Effector memory CD8-positive, alpha-beta T cell (primary cell): ENCODE data around the gene SMIM15.
A peak's percentile ranks its signal among the peaks of the same experiment; 100 is the strongest.
"Not testable (repeated sequence)": the region's sequence is repeated elsewhere in the genome, so short reads cannot be mapped to it uniquely, and the experiment has no call there.

Experiments used
- ATAC-seq: fragments of 150-1000 bp; cut with Tn5 transposase; replicated peaks from 2 replicates; pipeline ENCODE4 v1.10.0; 2021; ENCODE audit warnings: mild to moderate bottlenecking, moderate library complexity
- DNase-seq, 3 experiments: peaks; one replicate each; pipeline ENCODE4 v3.0.0; 2021
- H3K27ac Mint-ChIP-seq, 2 donors: one replicate each; pipeline ENCODE4 v1.8.0; 2022; ENCODE audit warnings: mild to moderate bottlenecking in 2 of 2, mixed read lengths in 2 of 2, moderate library complexity in 2 of 2
- H3K27me3 Mint-ChIP-seq, 2 donors: one replicate each; pipeline ENCODE4 v1.8.0; 2022; ENCODE audit warnings: mixed read lengths in 2 of 2
- H3K36me3 Mint-ChIP-seq: one replicate; pipeline ENCODE4 v1.8.0; 2022; ENCODE audit warnings: mild to moderate bottlenecking, moderate library complexity, mixed read lengths; ENCODE audit not compliant: insufficient read depth
- H3K4me1 Mint-ChIP-seq, 2 donors: one replicate each; pipeline ENCODE4 v1.8.0; 2022; ENCODE audit warnings: low read depth in 2 of 2, mixed read lengths in 2 of 2
- H3K4me3 Mint-ChIP-seq, 2 donors: one replicate each; pipeline ENCODE4 v1.8.0; 2022; ENCODE audit warnings: mild to moderate bottlenecking in 2 of 2, mixed read lengths in 2 of 2, moderate library complexity in 2 of 2
- H3K9me3 Mint-ChIP-seq, 2 donors: one replicate each; pipeline ENCODE4 v1.8.0; 2022; ENCODE audit warnings: mixed read lengths in 2 of 2
- total RNA-seq, 9 experiments: gene quantifications; one replicate each; lab custom pipeline; 2026; lab: John Stamatoyannopoulos, UW

SMIM15 gene
- 8.1 to 80.1 (median 42.7) reads per million in 9 experiments for total RNA-seq

DNA sequence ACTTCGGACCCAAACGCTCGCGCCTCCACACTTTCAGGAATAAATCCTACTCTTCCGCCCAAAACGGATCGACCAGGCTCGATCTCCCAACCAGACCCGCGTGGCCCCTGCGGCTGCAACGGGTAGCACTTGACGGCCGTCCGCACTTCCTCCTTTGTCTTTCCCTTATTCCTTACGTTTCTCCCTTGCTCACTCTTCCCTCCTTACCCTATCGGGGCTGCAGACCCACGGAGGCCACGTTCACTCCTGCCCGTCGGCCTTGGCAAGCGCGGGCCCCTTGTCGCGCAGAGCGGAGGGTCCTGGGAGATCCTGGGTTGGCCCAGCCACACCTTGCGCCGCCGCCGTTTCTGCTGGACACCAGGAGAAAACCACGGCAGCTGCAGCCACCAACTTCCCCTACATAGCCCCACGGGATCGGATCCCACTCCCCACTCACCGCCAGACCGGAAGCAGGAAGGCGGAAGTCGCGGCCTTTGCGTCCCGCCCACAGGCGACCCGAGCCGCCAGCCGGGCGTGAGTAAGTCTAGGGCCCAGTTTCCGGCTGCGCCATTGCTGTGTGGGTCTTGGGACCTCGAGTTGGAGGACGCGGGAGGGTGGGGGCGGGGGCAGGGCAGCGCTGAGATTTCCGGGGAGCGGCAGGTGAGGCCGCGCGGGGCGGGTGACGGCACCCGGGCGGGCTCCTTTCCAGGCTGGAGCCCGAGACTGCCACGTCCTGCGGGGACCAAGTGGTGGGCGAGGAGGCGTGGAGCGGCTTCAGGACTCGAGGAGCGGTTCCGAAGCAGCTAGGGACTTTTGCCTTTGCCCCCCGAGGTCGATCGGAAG, at the start of gene SMIM15:
TSS of gene SMIM15 (minus strand) at position 459 of the 822 bp plus-strand sequence. CDS start 2,297 bp downstream, outside the sequence.
- Mint-ChIP-seq H3K27ac (peak within 1 kb of the TSS; percentile 98), H3K9me3 (no peaks in the 10 kb centered on the region), H3K4me3 (peak within 1 kb of the TSS; percentile 93 to 96), H3K27me3 (no peaks in the 10 kb centered on the region), H3K4me1 (peaks cover 14 to 25% of the 10 kb centered on the region in 2 donors), H3K36me3 (peaks cover 32% of the 10 kb centered on the region)
- ATAC-seq (peak; percentile 91), DNase-seq (peak; percentile 59 to 69 (median 61))

DNA sequence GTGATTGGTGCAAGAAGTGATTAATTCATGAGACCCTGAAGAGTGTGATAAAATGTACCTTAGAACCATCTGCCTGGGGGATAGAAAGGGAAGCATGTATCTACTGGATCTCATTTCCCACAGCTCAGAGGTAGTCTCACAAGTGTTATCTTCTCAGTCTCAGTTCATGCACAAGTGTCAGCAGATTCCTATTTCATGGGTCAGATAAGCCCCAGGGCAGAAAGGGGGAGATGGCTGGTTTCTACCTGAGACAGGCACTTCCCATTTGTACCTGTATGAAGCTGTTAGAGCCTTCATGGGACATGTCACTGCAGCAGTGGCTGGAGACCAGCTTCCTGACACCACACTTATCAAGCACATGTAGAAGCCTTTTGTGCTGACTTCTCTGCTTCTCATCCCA, 45.6 kb upstream of the SMIM15 start:
- DNase-seq (no peak), ATAC-seq (no peak)
- Mint-ChIP-seq H3K9me3 (no peaks in the 10 kb centered on the region), H3K4me3 (no peak overlapping the region), H3K36me3 (peaks cover 2% of the 10 kb centered on the region), H3K27ac (no peak overlapping the region), H3K27me3 (peaks cover 43 to 46% of the 10 kb centered on the region in 2 donors), H3K4me1 (no peaks in the 10 kb centered on the region)

DNA sequence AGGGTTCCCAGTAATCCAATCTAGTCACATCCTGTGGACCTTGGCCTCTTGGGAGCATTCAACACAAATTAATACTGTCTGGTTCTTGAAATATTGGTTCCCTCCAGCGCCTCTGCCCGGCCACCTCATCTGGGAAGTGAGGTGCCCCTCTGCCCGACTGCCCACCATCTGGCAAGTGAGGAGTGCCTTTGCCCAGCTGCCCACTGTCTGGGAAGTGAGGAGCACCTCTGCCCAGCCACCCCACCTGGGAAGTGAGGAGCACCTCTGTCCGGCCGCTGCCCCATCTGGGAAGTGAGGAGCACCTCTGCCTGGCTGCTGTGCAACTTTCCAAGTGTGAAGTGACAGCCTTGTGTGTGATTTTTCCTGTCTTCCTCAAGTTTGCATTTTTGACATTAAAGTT, 42.7 kb upstream of the SMIM15 start:
- no peak for ATAC-seq
- Mint-ChIP-seq H3K36me3 (peaks cover 3% of the 10 kb centered on the region), H3K4me1 (no peaks in the 10 kb centered on the region), H3K4me3 (no peak overlapping the region), H3K27ac (no peak overlapping the region), H3K9me3 (peaks cover 0 to 2% of the 10 kb centered on the region in 2 donors), H3K27me3 (peaks cover 42 to 43% of the 10 kb centered on the region in 2 donors)
- DNase-seq = no peak

DNA sequence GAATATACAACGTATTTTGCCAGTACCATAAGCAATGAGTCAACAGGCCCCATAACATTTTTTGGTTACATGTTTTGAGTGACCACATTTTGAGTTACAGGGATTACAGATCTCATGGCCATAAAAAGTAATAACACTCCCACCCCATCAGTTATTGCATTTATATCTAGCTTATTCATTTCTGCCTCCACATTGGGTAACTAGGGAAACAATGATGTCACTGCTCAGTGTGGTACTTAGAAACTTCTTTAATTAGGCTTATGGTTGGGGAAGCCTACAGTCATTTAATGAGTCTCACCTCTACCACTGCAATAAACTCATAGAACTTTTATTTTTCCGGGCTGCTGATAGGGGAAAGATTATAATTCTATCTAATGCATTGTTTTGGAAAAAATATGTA, 39.9 kb upstream of the SMIM15 start:
- Mint-ChIP-seq H3K9me3 (peaks cover 5 to 25% of the 10 kb centered on the region in 2 donors), H3K27ac (no peak overlapping the region), H3K4me1 (no peaks in the 10 kb centered on the region), H3K4me3 (no peak overlapping the region), H3K27me3 (peaks cover 54 to 66% of the 10 kb centered on the region in 2 donors), H3K36me3 (peaks cover 3% of the 10 kb centered on the region)
- ATAC-seq = no peak
- no peak for DNase-seq

- Mint-ChIP-seq H3K4me1 (no peaks in the 10 kb centered on the region), H3K9me3 (peaks cover 5 to 25% of the 10 kb centered on the region in 2 donors), H3K4me3 (no peak overlapping the region), H3K36me3 (peaks cover 3% of the 10 kb centered on the region), H3K27me3 (peaks cover 44 to 60% of the 10 kb centered on the region in 2 donors), H3K27ac (no peak overlapping the region)
- DNase-seq (no peak), ATAC-seq (no peak)
Observed at GRCh38 chr5:61200582-61201155, 38.4 kb upstream of the SMIM15 start.

DNA sequence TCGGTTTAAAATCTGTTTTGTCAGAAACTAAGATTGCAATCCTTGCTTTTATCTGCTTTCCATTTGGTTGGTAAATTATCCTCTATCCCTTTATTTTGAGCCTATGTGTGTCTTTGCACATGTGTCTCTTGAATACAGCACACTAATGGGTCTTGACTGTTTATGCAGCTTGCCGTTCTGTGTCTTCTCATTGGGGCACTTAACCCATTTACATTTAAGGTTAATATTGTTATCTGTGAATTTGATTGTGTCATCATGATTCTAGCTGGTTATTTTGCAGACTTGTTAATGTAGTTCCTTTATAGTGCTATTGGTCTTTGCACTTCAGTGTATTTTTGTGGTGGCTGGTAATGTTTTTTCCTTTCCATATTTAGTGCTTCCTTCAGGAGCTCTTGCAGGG, 36.3 kb upstream of the SMIM15 start:
- no peak overlapping the region for H3K4me3 Mint-ChIP-seq
- no peak for ATAC-seq

GRCh38 chr5:61187826-61188225, 25.6 kb upstream of the SMIM15 start:
- DNase-seq, H3K9me3 Mint-ChIP-seq, H3K27ac Mint-ChIP-seq, H3K4me1 Mint-ChIP-seq, H3K36me3 Mint-ChIP-seq, ATAC-seq, H3K4me3 Mint-ChIP-seq: not testable (repeated sequence)
- peaks cover 29 to 36% of the 10 kb centered on the region in 2 donors for H3K27me3 Mint-ChIP-seq

More for the DNA sequence above, 36.3 kb upstream of the SMIM15 start:
- Mint-ChIP-seq H3K36me3 (peaks cover 3% of the 10 kb centered on the region), H3K9me3 (peaks cover 5 to 25% of the 10 kb centered on the region in 2 donors), H3K27me3 (peaks cover 43 to 55% of the 10 kb centered on the region in 2 donors), H3K4me1 (no peaks in the 10 kb centered on the region), H3K27ac (no peak overlapping the region)
- DNase-seq = no peak

DNA sequence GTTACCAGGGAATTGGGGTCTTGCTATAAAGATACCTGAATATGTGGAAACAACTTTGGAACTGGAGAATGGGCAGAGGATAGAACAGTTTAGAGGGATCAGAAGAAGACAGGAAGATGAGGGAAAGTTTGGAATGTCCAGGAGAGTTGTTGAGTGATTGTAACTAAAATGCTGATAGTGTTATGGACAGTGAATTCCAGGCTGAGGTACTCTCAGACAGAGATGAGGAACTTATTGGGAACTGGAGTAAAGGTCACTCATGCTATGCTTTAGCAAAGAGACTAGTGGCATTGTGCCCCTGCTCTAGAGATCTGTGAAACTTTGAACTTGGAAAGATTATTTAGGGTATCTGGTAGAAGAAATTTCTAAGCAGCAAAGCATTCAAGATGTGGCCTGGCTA, 25.1 kb upstream of the SMIM15 start:
- peaks cover 29 to 36% of the 10 kb centered on the region in 2 donors for H3K27me3 Mint-ChIP-seq
- not testable (repeated sequence) for ATAC-seq, H3K9me3 Mint-ChIP-seq, H3K4me1 Mint-ChIP-seq, DNase-seq, H3K36me3 Mint-ChIP-seq, H3K27ac Mint-ChIP-seq, H3K4me3 Mint-ChIP-seq

DNA sequence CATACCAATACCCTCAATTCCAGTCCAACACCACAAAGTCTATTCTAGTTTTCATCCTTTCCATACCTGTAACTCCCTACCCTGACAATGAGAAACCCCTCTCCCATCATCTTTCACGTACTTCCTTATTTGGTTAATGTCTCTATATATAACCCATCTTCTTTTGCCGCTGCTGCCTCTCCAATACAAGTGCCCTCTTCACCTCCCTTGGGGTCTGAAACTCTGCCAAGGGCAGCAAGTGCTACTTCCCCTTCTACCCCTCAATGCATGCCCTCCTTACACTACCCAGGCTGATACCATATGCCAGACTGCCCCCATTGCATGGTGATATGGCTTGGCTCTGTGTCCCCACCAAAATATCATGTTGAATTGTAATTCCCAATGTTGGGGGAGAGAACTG, 24.4 kb upstream of the SMIM15 start:
- Mint-ChIP-seq H3K27ac (no peak overlapping the region), H3K9me3 (peaks cover 0 to 3% of the 10 kb centered on the region in 2 donors), H3K4me1 (no peaks in the 10 kb centered on the region), H3K27me3 (peaks cover 24 to 36% of the 10 kb centered on the region in 2 donors), H3K36me3 (no peaks in the 10 kb centered on the region), H3K4me3 (no peak overlapping the region)
- DNase-seq (no peak), ATAC-seq (no peak)

DNA sequence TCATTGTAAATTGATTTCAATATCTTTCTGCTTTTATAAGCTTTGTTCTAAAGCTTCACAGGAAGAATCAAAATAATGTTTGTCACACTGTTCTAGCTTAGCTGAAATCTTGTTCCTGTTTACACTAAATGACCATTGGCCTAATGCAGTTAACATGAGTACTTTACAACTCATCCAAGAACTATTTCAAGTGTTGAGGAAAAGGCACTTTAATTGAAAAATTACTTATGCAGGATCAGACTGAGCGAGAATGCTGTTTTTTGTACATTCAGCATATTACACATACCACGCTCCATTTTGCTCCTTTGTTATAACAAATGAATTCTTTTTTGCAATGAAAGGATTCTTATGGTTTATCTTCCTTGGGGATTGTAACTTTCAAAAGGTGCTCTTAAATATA, 22.4 kb upstream of the SMIM15 start:
- H3K27ac Mint-ChIP-seq = no peak overlapping the region
- DNase-seq = no peak
- no peaks in the 10 kb centered on the region for H3K4me1 Mint-ChIP-seq
- H3K36me3 Mint-ChIP-seq = no peaks in the 10 kb centered on the region
- no peak overlapping the region for H3K4me3 Mint-ChIP-seq
- H3K9me3 Mint-ChIP-seq = peaks cover 0 to 3% of the 10 kb centered on the region in 2 donors
- peaks cover 12 to 31% of the 10 kb centered on the region in 2 donors for H3K27me3 Mint-ChIP-seq
- no peak for ATAC-seq

GRCh38 chr5:61183538-61183937, 21.3 kb upstream of the SMIM15 start:
- Mint-ChIP-seq H3K27me3 (peaks cover 21 to 26% of the 10 kb centered on the region in 2 donors), H3K36me3 (no peaks in the 10 kb centered on the region), H3K4me1 (no peaks in the 10 kb centered on the region), H3K9me3 (peaks cover 0 to 3% of the 10 kb centered on the region in 2 donors), H3K4me3 (no peak overlapping the region), H3K27ac (peak overlapping the region in 1 of 2 donors; percentile 59)
- ATAC-seq (no peak), DNase-seq (no peak)

- Mint-ChIP-seq H3K9me3 (peaks cover 0 to 3% of the 10 kb centered on the region in 2 donors), H3K27me3 (peaks cover 19 to 23% of the 10 kb centered on the region in 2 donors), H3K4me3 (no peak overlapping the region), H3K27ac (no peak overlapping the region), H3K36me3 (no peaks in the 10 kb centered on the region), H3K4me1 (no peaks in the 10 kb centered on the region)
- no peak for DNase-seq
- no peak for ATAC-seq
Observed at GRCh38 chr5:61182449-61182848, 20.2 kb upstream of the SMIM15 start.

DNA sequence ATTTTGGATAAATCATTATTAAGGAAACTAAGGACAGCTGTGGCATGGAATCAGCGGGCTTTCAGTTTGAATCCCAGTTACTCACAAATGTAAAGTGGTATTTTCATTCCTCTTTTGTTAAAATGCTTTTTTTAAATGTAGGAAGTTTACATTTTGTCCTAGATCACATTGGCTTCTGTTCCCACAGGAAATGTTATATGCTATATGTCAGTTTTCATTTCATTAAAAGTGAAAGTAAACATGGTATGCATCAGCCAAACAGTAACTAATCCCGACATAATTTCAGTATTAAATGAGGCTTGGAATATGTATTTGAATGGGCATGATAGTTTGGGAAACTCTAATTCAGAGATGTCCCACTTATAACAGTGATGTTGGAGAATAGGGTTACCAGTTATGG, 18.6 kb upstream of the SMIM15 start:
- Mint-ChIP-seq H3K4me1 (no peaks in the 10 kb centered on the region), H3K36me3 (no peaks in the 10 kb centered on the region), H3K27ac (no peak overlapping the region), H3K9me3 (no peaks in the 10 kb centered on the region), H3K4me3 (no peak overlapping the region), H3K27me3 (peaks cover 15 to 23% of the 10 kb centered on the region in 2 donors)
- no peak for DNase-seq
- no peak for ATAC-seq

DNA sequence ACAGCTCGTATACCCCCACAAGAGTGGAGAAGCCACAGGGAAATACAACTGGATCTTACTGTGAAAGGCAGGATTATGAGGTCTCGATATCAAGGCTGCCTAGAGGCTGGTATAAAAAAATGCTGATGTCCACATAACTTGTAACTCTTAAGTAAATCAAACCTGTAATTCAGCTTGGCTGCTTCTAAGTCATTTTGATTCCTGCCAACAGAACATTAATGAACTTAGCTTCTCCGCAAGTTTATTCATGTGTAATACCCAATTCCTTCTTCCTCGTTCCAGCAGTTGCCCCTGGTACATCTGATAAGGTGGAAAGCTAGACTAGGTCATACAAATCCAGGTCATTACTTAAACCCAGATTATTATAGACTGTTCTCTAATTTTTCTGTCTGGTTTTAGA, 16.4 kb upstream of the SMIM15 start:
- DNase-seq (no peak), ATAC-seq (no peak)
- H3K4me3 Mint-ChIP-seq = no peak overlapping the region
- no peaks in the 10 kb centered on the region for H3K4me1 Mint-ChIP-seq
- no peaks in the 10 kb centered on the region for H3K9me3 Mint-ChIP-seq
- H3K27me3 Mint-ChIP-seq = peaks cover 17 to 27% of the 10 kb centered on the region in 2 donors
- H3K27ac Mint-ChIP-seq = no peak overlapping the region
- H3K36me3 Mint-ChIP-seq = no peaks in the 10 kb centered on the region
